Common myeloid progenitor, CD34-positive (primary cell): ENCODE data around the gene PGBD2.

Experiments used
- CTCF ChIA-PET: fragments of 350-600 bp; sonication (Branson Sonifier 250); formaldehyde crosslinking; loops from one replicate; lab custom pipeline; 2021; ENCODE audit warnings: antibody characterized with exemption; lab: Charles Lee
- POLR2A ChIA-PET: fragments of 350-600 bp; sonication (Branson Sonifier 250); formaldehyde crosslinking; loops from one replicate; lab custom pipeline; 2021; ENCODE audit warnings: antibody characterized with exemption; lab: Charles Lee
- DNase-seq, 3 donors: peaks; one replicate each; pipeline versions ENCODE4 v3.0.0 to v3.0.0-alpha.2; 2013
- H3K27ac ChIP-seq, 2 experiments: 1 replicate in 1 of 2; 2 replicates in 1 of 2; pipeline ENCODE4 v1.7.0; 2013; ENCODE audit warnings: inconsistent platforms in 2 of 2, low read length in 2 of 2, mild to moderate bottlenecking in 2 of 2, low read depth in 1 of 2, moderate library complexity in 1 of 2; ENCODE audit not compliant: severe bottlenecking in 2 of 2, insufficient read depth in 1 of 2, poor library complexity in 1 of 2
- H3K27me3 ChIP-seq, 5 experiments: replicated peaks in 2 of 5; 1 replicate in 3 of 5; 2 replicates in 2 of 5; pipeline versions ENCODE4 v1.6.1 to v1.7.0; 2013; ENCODE audit warnings: low read length in 4 of 5, mild to moderate bottlenecking in 2 of 5, moderate library complexity in 2 of 5, inconsistent platforms in 1 of 5; ENCODE audit not compliant: insufficient read depth in 5 of 5, control insufficient read depth in 4 of 5
- H3K36me3 ChIP-seq, 4 experiments: 1 replicate in 2 of 4; 2 replicates in 2 of 4; pipeline versions ENCODE4 v1.6.1 to v1.7.0; 2013; ENCODE audit warnings: low read length in 3 of 4, control low read depth in 1 of 4, mild to moderate bottlenecking in 1 of 4; ENCODE audit not compliant: control insufficient read depth in 4 of 4, insufficient read depth in 4 of 4
- H3K4me1 ChIP-seq, 4 experiments: 1 replicate in 3 of 4; 2 replicates in 1 of 4; pipeline versions ENCODE4 v1.6.1 to v1.7.1; 2013; ENCODE audit warnings: low read length in 3 of 4, mild to moderate bottlenecking in 3 of 4, control low read depth in 1 of 4, inconsistent platforms in 1 of 4, moderate library complexity in 1 of 4; ENCODE audit not compliant: control insufficient read depth in 4 of 4, insufficient read depth in 4 of 4; ENCODE audit errors: control extremely low read depth in 1 of 4
- H3K4me3 ChIP-seq, 7 experiments: 1 replicate in 4 of 7; 2 replicates in 3 of 7; pipeline versions ENCODE4 v1.5.1 to v1.7.0; 2013; ENCODE audit warnings: mild to moderate bottlenecking in 7 of 7, low read length in 6 of 7, moderate library complexity in 6 of 7, inconsistent platforms in 2 of 7, low read depth in 2 of 7, control low read depth in 1 of 7; ENCODE audit not compliant: insufficient read depth in 4 of 7, control insufficient read depth in 1 of 7; ENCODE audit errors: extremely low read depth in 1 of 7
- H3K9me3 ChIP-seq, 5 experiments: 1 replicate in 4 of 5; 2 replicates in 1 of 5; pipeline versions ENCODE4 v1.6.1 to v1.7.1; 2013; ENCODE audit warnings: low read length in 4 of 5, mild to moderate bottlenecking in 2 of 5, inconsistent platforms in 1 of 5, low read depth in 1 of 5, moderate library complexity in 1 of 5; ENCODE audit not compliant: control insufficient read depth in 4 of 5, insufficient read depth in 2 of 5; ENCODE audit errors: control extremely low read depth in 1 of 5
- WGBS: methylation state at CpG from one replicate; pipeline ENCODE4 v1.1.5; 2013; ENCODE audit not compliant: insufficient coverage; 5-methylcytosine and 5-hydroxymethylcytosine counted together

PGBD2 gene

GRCh38 chr1:248910761-248911160 lies 4.7 kb downstream of the PGBD2 start:
- DNase-seq, result peak; percentile 18 to 74 (median 55)
- Histone ChIP-seq H3K4me3 (no peak overlapping the region), H3K27me3 (no peaks in the 10 kb centered on the region), H3K4me1 (peaks cover 2 to 18% (median 8%) of the 10 kb centered on the region in 4 experiments), H3K36me3 (peaks cover 17 to 26% (median 20%) of the 10 kb centered on the region in 4 experiments), H3K27ac (no peak overlapping the region), H3K9me3 (no peaks in the 10 kb centered on the region)
- ChIA-PET CTCF (interaction anchor here (1.6 kb wide), 2 partner anchors 12 to 16 kb away, joined by 3 to 6 read pairs; no protein-coding TSS in a partner anchor), POLR2A (no interaction called here)
- WGBS, result no CpG with 5 or more reads among the region's 6 CpGs

GRCh38 chr1:248913933-248914332 lies 7.9 kb downstream of the PGBD2 start:
- no peak for DNase-seq
- ChIA-PET POLR2A (no interaction called here), CTCF (interaction anchor here (1.3 to 2.2 kb wide), 4 partner anchors 11 to 72 kb away, joined by 4 to 8 read pairs (median 6); no protein-coding TSS in a partner anchor)
- H3K4me1 ChIP-seq, result peaks cover 0 to 5% (median 0%) of the 10 kb centered on the region in 4 experiments
- no CpG with 5 or more reads among the region's 2 CpGs for WGBS
- no peaks in the 10 kb centered on the region for H3K9me3 ChIP-seq
- no peak overlapping the region for H3K27ac ChIP-seq
- H3K27me3 ChIP-seq, result no peaks in the 10 kb centered on the region
- H3K36me3 ChIP-seq, result peaks cover 22 to 45% (median 43%) of the 10 kb centered on the region in 4 experiments
- no peak overlapping the region for H3K4me3 ChIP-seq

- POLR2A ChIA-PET, result no interaction called here
- peaks cover 0 to 5% (median 0%) of the 10 kb centered on the region in 4 experiments for H3K4me1 ChIP-seq
- CTCF ChIA-PET, result interaction anchor here (0.7 to 2.2 kb wide), 4 partner anchors 8 to 42 kb away, joined by 3 to 8 read pairs (median 4); no protein-coding TSS in a partner anchor
- WGBS, result 97% methylated on average over 3 of the region's 5 CpGs
- DNase-seq, result no peak
- no peaks in the 10 kb centered on the region for H3K9me3 ChIP-seq
- H3K4me3 ChIP-seq, result no peak overlapping the region
- H3K27ac ChIP-seq, result no peak overlapping the region
- peaks cover 26 to 51% (median 42%) of the 10 kb centered on the region in 4 experiments for H3K36me3 ChIP-seq
- H3K27me3 ChIP-seq, result no peaks in the 10 kb centered on the region
Measured at GRCh38 chr1:248914796-248915381, 8.9 kb downstream of the PGBD2 start.

GRCh38 chr1:248918131-248918530 lies 12.1 kb downstream of the PGBD2 start:
- no peaks in the 10 kb centered on the region for H3K9me3 ChIP-seq
- H3K27me3 ChIP-seq, result no peaks in the 10 kb centered on the region
- peaks cover 26 to 51% (median 42%) of the 10 kb centered on the region in 4 experiments for H3K36me3 ChIP-seq
- no peak for DNase-seq
- ChIA-PET POLR2A (no interaction called here), CTCF (no interaction called here)
- H3K4me1 ChIP-seq, result peaks cover 0 to 3% (median 0%) of the 10 kb centered on the region in 4 experiments
- no peak overlapping the region for H3K4me3 ChIP-seq
- 100% methylated on average over 7 of the region's 8 CpGs for WGBS
- no peak overlapping the region for H3K27ac ChIP-seq

GRCh38 chr1:248923352-248924338 lies 17.6 kb downstream of the PGBD2 start:
- POLR2A ChIA-PET, result no interaction called here
- H3K36me3 ChIP-seq, result peaks cover 3 to 8% (median 5%) of the 10 kb centered on the region in 4 experiments
- no peak for DNase-seq
- H3K4me3 ChIP-seq, result no peak overlapping the region
- no peaks in the 10 kb centered on the region for H3K27me3 ChIP-seq
- CTCF ChIA-PET, result interaction anchor here (0.8 to 1.6 kb wide), 8 partner anchors 12 to 84 kb away, joined by 3 to 5 read pairs (median 3); no protein-coding TSS in a partner anchor
- 94% methylated on average over 8 of the region's 13 CpGs for WGBS
- H3K27ac ChIP-seq, result no peak overlapping the region
- no peaks in the 10 kb centered on the region for H3K9me3 ChIP-seq
- H3K4me1 ChIP-seq, result peaks cover 5 to 46% (median 17%) of the 10 kb centered on the region in 4 experiments

GRCh38 chr1:248924696-248925532 lies 18.9 kb downstream of the PGBD2 start:
- Histone ChIP-seq H3K9me3 (no peaks in the 10 kb centered on the region), H3K36me3 (peaks cover 0 to 7% (median 2%) of the 10 kb centered on the region in 4 experiments), H3K27ac (no peak overlapping the region), H3K4me1 (peaks cover 5 to 46% (median 17%) of the 10 kb centered on the region in 4 experiments), H3K4me3 (peak overlapping the region in 2 of 7 experiments; percentile 18 to 43), H3K27me3 (no peaks in the 10 kb centered on the region)
- WGBS, result 20% methylated on average over 3 of the region's 10 CpGs
- peak; percentile 78 to 91 (median 89) for DNase-seq
- CTCF ChIA-PET, result interaction anchor here (0.8 to 3.1 kb wide), 6 partner anchors 11 to 86 kb away, joined by 3 to 12 read pairs (median 6); partner anchors contain the start of gene ZNF692
- POLR2A ChIA-PET, result no interaction called here
